Stimulated activated CD4-positive, alpha-beta T cell treated with anti-CD3 and anti-CD28 coated beads, Interleukin-4, amount 100 ng/mL, for 4 hours (primary cell): ENCODE results near the gene ARMC9.
"Not testable (repeated sequence)": the region's sequence is repeated elsewhere in the genome, so short reads cannot be mapped to it uniquely, and the experiment has no call there.

Experiments used
- DNase-seq, 2 experiments: peaks; one replicate each; pipeline ENCODE4 v3.0.0-alpha.2; 2020

ARMC9 gene

DNA sequence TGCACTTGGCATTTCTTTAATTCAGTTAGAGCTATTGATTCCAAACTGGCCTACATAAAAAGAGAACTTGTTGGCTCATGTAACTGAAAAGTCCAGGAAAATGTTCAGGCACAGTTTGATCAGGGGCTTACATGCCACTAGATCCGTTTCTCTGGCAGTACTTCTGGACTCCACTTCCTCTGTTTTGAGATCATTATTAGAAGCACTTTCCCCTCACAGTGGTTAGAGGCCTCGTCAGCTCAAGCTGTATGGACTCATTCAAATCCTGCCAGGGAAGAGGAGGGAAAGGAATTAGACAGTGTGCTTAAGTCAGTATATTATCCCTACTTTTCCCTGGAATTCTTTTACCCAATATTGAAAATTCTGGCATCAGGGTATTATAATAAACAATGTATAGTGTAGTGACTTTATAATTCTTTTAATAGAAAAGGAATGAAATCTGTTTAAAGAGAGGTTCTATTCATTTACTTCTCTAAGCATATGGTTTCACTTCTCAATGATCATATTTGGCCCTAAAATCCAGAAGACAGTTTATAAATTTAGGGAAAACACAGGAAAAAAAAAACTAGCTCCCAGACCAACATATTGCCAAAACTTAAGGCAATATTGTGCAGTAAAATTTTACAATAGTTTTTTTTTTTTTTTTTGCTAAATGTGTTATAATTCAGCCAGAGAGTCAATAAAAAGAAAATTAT lies 92.0 kb downstream of the ARMC9 start:
- DNase-seq = no peak

DNA sequence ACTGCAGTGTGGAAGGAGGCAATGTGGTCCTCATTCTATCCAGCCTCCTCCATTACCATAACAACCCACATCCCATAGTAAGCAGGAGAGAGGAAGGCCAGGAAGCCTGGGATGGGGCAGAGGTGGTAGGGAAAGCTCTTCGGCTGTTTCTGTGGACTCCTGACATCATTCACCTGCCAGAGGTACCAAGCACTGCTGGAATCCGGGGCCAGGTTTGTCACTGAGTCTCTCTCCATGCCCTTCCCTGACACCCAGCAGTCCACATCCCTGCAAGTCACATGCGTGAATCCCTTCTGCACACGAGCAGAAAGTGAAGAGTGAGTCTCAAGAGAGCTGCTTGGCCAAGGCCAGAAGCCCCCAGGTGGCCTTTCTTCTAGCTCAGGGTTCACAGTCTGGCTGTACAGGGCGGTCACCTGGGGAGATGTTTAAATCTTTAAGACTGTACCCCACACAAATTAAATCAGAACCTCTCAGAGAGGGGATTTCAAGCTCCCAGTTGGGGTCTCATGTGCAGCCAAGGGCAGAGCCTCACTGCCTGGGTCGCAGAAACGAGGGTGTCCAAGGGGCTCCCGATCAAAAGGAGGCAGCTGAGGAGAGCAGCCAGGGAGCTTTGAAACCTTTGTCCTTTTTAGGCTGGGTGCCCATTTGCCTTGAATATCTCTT lies 94.2 kb downstream of the ARMC9 start:
- DNase-seq = no peak

DNA sequence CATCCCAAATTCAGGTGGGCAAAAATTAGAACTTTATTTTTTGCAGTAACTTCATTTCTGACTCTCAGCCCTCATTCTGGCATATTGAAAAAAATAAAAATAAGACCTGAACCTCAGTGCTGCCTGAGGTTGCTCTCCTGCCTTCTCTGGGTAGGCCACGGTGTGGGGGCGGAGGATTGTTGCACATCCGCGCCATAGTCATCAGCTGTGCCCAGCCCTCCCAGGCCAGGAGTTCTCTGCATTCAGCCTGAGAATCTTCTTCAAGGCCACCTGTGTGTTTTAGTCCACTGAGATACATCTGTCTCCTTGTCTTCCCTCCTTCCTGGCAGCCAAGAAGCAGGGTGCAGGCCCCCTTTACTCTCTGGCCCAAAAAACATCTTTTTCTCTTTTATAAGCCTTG lies 94.7 kb downstream of the ARMC9 start:
- no peak for DNase-seq

- DNase-seq = no peak
Measured at GRCh38 chr2:231294116-231294515, 95.7 kb downstream of the ARMC9 start.

GRCh38 chr2:231294571-231295362 lies 96.3 kb downstream of the ARMC9 start:
- no peak for DNase-seq

DNA sequence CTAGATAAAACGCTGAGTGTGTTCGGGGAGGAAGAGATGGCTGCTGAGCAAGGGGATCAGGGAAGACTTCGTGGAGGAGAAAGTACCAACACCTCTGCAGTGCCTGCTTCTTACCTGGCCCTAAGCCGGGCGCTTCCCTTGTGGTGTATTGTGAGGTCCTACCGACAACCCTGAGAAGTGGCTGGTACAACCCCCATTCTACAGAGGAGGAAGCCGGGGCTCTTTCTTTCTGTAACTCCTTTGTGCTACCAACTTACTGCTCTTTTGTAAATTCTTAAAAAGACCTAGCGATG lies 96.9 kb downstream of the ARMC9 start:
- no peak for DNase-seq

- no peak for DNase-seq
Measured at GRCh38 chr2:231296401-231296974, 98.1 kb downstream of the ARMC9 start.

DNA sequence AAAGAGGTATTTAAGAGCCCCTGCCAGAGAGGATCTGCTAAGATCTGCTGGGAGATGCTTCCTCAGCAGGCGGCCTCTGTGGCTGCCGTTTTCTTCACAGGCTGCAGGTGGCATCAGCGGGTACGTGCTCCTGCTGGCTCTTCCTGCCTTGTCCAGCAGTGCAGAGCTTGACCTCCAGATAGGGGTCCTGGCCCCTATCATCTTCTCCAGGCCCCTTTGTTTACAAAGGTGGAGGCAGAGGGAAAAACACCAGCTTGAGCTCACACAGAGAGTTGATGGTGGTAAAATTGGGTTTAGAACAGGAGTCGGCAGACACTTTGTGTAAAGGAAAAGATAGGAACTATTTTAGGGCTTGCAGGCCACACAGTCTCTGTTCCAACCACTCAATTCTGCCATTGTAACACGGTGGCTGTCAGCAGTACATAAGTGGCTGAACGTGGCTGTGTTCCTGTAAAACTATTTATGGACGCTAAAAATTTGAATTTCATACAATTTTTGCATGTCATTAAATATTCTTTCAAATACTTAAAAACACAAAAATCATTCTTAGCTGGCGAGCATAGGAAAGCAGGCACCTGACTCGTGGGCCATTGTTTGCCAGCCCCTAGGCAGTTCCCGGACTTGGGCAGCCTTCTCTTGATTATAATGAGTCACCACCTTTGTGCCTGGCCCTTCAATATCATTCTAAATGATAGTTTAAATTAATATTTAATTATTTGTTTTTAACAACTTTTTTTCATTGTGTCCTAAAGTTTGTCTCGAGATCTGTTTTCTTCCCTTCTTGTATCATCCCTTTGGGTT lies 98.9 kb downstream of the ARMC9 start:
- peak in 1 of 2 experiments; percentile 8 for DNase-seq

GRCh38 chr2:231298091-231298490 lies 99.7 kb downstream of the ARMC9 start:
- DNase-seq = no peak

DNA sequence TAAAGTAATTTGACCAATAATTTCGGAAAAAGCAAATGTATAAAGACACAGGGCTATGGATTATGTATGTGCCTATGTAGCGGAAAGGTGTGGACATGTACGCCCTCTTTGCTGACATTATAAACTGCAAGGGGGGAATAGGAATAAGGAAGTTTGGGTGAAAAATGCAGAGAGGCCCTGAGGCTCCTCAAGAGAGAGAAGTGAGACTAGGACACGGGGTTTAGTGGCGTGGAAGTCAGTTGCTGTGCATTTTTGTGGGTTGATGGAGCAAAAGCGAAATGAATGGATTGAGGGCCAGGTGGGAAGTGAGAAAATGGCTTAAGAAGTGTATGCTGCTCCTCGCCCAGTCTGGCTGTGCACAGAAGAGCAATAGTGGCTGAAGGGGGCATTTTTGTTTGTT lies 100.8 kb downstream of the ARMC9 start:
- DNase-seq = no peak

DNA sequence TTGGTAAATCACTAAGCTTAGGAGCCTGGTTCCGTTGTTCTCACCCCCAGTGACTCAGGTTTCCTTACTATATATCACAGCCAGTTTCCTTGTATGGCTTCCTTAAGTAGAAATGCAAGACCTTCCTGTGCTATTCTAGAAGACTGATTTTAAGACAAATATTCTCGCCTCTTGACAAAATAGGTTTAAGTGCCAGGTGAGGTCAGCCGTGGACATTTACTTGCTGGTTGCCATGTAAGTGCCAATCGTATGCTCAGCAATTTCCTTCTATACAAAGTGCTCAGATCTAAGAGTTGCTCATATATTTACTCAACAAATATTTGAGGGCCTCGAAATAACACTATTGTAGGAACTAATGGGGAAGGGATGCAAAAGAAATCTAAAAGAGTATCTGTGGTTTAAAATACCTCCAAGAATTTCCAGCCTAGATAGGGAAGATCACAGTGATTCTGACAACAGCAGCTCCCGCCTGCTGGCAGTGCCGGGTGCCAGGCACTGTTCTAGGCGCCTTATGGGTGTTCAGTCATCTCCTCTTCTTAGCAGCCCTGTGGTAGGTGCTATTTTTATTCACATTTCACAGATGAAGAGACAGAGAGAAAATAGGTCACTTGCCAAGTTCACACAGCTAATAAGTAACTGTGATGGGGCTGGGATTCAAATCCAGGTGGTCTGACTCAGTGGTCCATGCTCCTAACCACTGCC lies 101.7 kb downstream of the ARMC9 start:
- DNase-seq = no peak

GRCh38 chr2:231300722-231301076 lies 102.3 kb downstream of the ARMC9 start:
- no peak for DNase-seq

DNA sequence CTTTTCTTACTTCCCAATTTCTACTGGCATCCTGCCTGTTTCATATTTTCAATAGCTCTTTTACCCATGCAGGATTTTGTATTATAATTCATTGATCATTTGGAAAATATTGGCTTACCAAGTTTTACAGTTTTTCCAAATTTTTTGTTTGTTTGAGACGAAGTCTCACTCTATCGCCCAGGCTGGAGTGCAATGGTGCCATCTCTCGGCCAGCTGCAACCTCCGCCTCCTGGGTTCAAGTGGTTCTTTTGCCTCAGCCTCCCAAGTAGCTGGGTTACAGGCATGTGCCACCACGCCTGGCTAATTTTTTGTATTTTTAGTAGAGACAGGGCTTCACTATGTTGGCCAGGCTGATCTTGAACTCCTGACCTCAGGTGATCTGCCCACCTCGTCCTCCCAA lies 105.8 kb downstream of the ARMC9 start:
- not testable (repeated sequence) for DNase-seq

- DNase-seq = no peak
Measured at GRCh38 chr2:231305221-231305620, 106.8 kb downstream of the ARMC9 start.

- DNase-seq = no peak
Measured at GRCh38 chr2:231306791-231307393, 108.5 kb downstream of the ARMC9 start.

GRCh38 chr2:231308219-231308618 lies 109.8 kb downstream of the ARMC9 start:
- DNase-seq = no peak

- DNase-seq = no peak
Measured at GRCh38 chr2:231308631-231309428, 110.4 kb downstream of the ARMC9 start.

DNA sequence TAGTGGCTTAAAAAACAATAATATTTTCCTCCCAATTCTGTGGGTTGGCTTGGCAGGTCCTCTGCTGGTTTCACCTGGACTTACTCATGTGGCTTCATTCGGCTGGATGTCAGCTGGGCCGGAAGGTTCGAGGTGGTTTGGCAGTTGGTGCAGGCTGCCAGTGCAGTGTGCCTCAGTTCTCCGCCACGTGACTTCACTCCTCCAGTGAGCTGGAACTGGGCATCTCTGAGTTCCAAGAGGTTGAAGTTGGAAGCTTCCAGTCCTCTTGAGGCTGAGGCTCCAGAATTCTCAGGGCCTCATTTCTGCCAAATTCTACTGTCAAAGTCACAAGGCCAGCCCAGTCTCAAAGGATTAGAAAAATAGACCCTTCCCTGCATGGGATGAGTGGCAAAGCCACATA lies 113.6 kb downstream of the ARMC9 start:
- DNase-seq = no peak

DNA sequence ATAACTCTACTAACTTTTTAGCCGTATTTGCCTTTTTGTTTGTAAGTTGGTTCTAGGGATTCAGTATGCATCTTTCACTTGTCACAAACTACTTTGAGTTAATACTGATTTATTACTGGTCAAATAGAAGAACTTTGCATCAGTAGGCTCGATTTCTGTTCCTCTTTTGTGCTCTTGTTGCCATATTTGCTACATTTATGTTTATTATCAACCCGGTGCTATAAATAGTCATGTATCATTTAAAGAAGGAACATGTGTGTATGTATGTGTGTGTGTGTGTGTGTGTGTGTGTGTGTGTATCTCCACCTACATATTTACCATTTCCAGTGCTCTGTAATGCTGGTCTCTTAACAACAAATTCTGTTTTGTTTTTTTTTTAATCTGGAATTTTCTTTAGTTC lies 117.5 kb downstream of the ARMC9 start:
- no peak for DNase-seq

DNA sequence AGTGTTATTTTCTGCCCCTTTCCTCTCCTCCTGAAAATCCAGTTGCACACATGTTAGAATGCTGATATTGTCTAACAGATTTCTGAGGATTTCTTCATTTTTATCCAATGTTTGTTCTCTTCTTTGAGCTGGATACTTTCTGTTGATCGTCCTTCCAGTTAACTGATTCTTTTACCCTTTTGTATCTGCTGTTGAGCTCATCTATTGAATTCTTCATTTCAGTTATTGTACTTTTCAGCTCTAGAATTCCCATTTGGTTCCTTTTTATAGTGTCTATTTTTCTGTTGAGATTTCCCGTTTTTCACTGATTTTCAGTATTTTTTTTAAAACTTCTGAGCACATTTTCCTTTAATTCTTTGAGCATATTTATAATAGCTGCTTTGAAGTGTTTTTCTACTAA lies 119.1 kb downstream of the ARMC9 start:
- DNase-seq = no peak

- no peak for DNase-seq
Measured at GRCh38 chr2:231318436-231318835, 120.0 kb downstream of the ARMC9 start.
